A549 (cell line): Measurements from ENCODE around the gene FCGR2B. TPM values are rescaled to one million over a fixed set of nuclear protein-coding genes. Genes with fewer than 3 reads are reported as not detected.
"Not testable (repeated sequence)": the region's sequence is repeated elsewhere in the genome, so short reads cannot be mapped to it uniquely, and the experiment has no call there.

ENCODE experiments used
- ATAC-seq, 2 experiments: fragments of 200-7000 bp in 1 of 2; fragments of >200 bp in 1 of 2; cut with Nextera tagmentation in 1 of 2; cut with Tn5 transposase in 1 of 2; 3 replicates each; pipeline versions ENCODE4 v1.8.0 to v1.9.1; 2018 to 2020; ENCODE audit warnings: mild to moderate bottlenecking in 1 of 2, moderate library complexity in 1 of 2
- CTCF ChIA-PET: fragments of 300-600 bp; sonication (Branson Sonifier 250); formaldehyde crosslinking; extraction: SDS; loops from one replicate; lab custom pipeline; 2021; ENCODE audit warnings: antibody characterized with exemption, inconsistent platforms; lab: Yijun Ruan, JAX
- POLR2A ChIA-PET: fragments of 350-600 bp; formaldehyde crosslinking; extraction: SDS; loops from one replicate; lab custom pipeline; 2021; ENCODE audit warnings: antibody characterized with exemption, inconsistent platforms; lab: Yijun Ruan, JAX
- DNase-seq, 2 experiments: peaks; one replicate each; pipeline versions ENCODE4 v3.0.0 to v3.0.0-alpha.2; 2011 to 2016; ENCODE audit warnings: low read depth in 1 of 2, low spot score in 1 of 2
- FAIRE-seq: peaks from 2 replicates; lab custom pipeline; 2011; peaks lifted over from hg19 to GRCh38; lab: Jason Lieb, UNC
- H3K27ac ChIP-seq, 2 experiments: fragments of >200 bp; sonication (Bioruptor Twin); formaldehyde crosslinking; 3 replicates each; pipeline ENCODE4 v1.5.1; 2016 to 2017
- H3K4me1 ChIP-seq: fragments of >200 bp; sonication (Bioruptor Twin); formaldehyde crosslinking; 3 replicates; pipeline ENCODE4 v1.6.1; 2016
- H3K4me2 ChIP-seq: fragments of >200 bp; sonication (Bioruptor Twin); formaldehyde crosslinking; 3 replicates; pipeline ENCODE4 v1.6.1; 2016
- H3K4me3 ChIP-seq: fragments of >200 bp; sonication (Bioruptor Twin); formaldehyde crosslinking; 3 replicates; pipeline ENCODE4 v1.5.1; 2016
- H3K9me3 ChIP-seq: fragments of >200 bp; sonication (Bioruptor Twin); formaldehyde crosslinking; 3 replicates; pipeline ENCODE4 v1.6.1; 2016
- BHLHE40 ChIP-seq: IDR thresholded peaks from 2 replicates; pipeline ENCODE4 v1.6.1; 2012; ENCODE audit warnings: low read depth, low read length, inconsistent platforms
- CEBPB ChIP-seq, 2 experiments: fragments of >200 bp in 1 of 2; sonication (Bioruptor Twin) in 1 of 2; formaldehyde crosslinking in 1 of 2; IDR thresholded peaks; 2 replicates each; pipeline ENCODE4 v1.6.1; 2012 to 2016
- CHD2 ChIP-seq: fragments of 150-350 bp; IDR thresholded peaks from 2 replicates; pipeline ENCODE4 v1.6.1; 2014; ENCODE audit warnings: low read length; ENCODE audit not compliant: partially characterized antibody
- CHD4 ChIP-seq: fragments of 200-600 bp; sonication (generic); IDR thresholded peaks from 2 replicates; pipeline ENCODE4 v1.6.1; 2016; ENCODE audit warnings: antibody characterized with exemption, mild to moderate bottlenecking, borderline replicate concordance
- ELK1 ChIP-seq: fragments of 150-350 bp; IDR thresholded peaks from 2 replicates; pipeline ENCODE4 v1.6.1; 2014; ENCODE audit warnings: low read depth, mild to moderate bottlenecking, low read length
- FOSL2 ChIP-seq, 2 experiments: fragments of 450-650 bp in 1 of 2; fragments of >200 bp in 1 of 2; sonication (Bioruptor Twin) in 1 of 2; formaldehyde crosslinking; IDR thresholded peaks; 2 replicates each; pipeline versions ENCODE4 v1.5.0 to v1.6.1; 2016 to 2020; ENCODE audit warnings: mild to moderate bottlenecking in 1 of 2, moderate library complexity in 1 of 2
- GATA3 ChIP-seq: IDR thresholded peaks from 2 replicates; pipeline ENCODE4 v1.6.1; 2012; ENCODE audit warnings: borderline replicate concordance
- HOXA7 ChIP-seq: fragments of 250-450 bp; sonication (Bioruptor Pico); IDR thresholded peaks from 2 replicates; pipeline ENCODE4 v1.5.0; 2020; ENCODE audit warnings: mild to moderate bottlenecking, moderate library complexity
- HOXB13 ChIP-seq: fragments of 250-450 bp; sonication (Bioruptor Pico); IDR thresholded peaks from 2 replicates; pipeline ENCODE4 v1.5.0; 2020; ENCODE audit warnings: low read depth, mild to moderate bottlenecking, moderate library complexity
- MAFK ChIP-seq: fragments of 450-650 bp; IDR thresholded peaks from 2 replicates; pipeline ENCODE4 v1.6.1; 2014; ENCODE audit not compliant: partially characterized antibody
- PHF8 ChIP-seq: fragments of 200-600 bp; sonication (generic); IDR thresholded peaks from 2 replicates; pipeline ENCODE4 v1.6.1; 2016; ENCODE audit warnings: low read depth, mild to moderate bottlenecking, antibody characterized with exemption, moderate library complexity, borderline replicate concordance
- POLR2A ChIP-seq: IDR thresholded peaks from 2 replicates; pipeline ENCODE4 v1.6.1; 2012; ENCODE audit warnings: mild to moderate bottlenecking, low read length
- SMC3 ChIP-seq: fragments of >200 bp; sonication (Bioruptor Twin); formaldehyde crosslinking; IDR thresholded peaks from 3 replicates; pipeline ENCODE4 v1.6.1; 2018; ENCODE audit warnings: inconsistent platforms
- ZC3H11A ChIP-seq: fragments of 450-650 bp; IDR thresholded peaks from 2 replicates; pipeline ENCODE4 v1.6.1; 2014; ENCODE audit warnings: antibody characterized with exemption, mild to moderate bottlenecking
- WGBS: methylation state at CpG from one replicate; pipeline ENCODE4 v1.1.6; 2017; ENCODE audit errors: missing lambda C conversion rate; 5-methylcytosine and 5-hydroxymethylcytosine counted together
- polyA plus RNA-seq, 4 experiments: library from polyadenylated mRNA; depleted of rRNA in 3 of 4; stranded (reverse); fragments of >200 nt; fragmentation: RNase III in 1 of 4; extraction: RNeasy Plus Mini Kit Qiagen cat#74134 plus additional on column Dnase treatment in 1 of 4; gene quantifications; 2 replicates in 3 of 4; 3 replicates in 1 of 4; pipeline ENCODE4 v1.2.3, GENCODE V29; 2011 to 2017
- TF ChIP-seq, protein P1 (sequence below): IDR thresholded peaks from 2 replicates; pipeline ENCODE4 v1.6.1; 2012

The FCGR2B gene
- polyA plus RNA-seq, 2 of the 4 experiments (the other 2 are of a cell fraction), result not detected

- DNase-seq (no peak), ATAC-seq (no peak), FAIRE-seq (no peak)
- Histone ChIP-seq H3K4me3 (no peak overlapping the region), H3K9me3 (no peaks in the 10 kb centered on the region), H3K27ac (no peak overlapping the region), H3K4me2 (no peak overlapping the region), H3K4me1 (no peaks in the 10 kb centered on the region)
- WGBS, result 67% methylated on average over 3 of the region's 3 CpGs
- ChIA-PET CTCF (interaction anchor here (0.6 to 1.9 kb wide), 4 partner anchors 9 to 46 kb away, joined by 3 to 7 read pairs (median 3); no protein-coding TSS in a partner anchor), POLR2A (interaction anchor here (1.0 kb wide), 1 partner anchor 35 kb away, joined by 3 read pairs; no protein-coding TSS in a partner anchor)
- TF ChIP-seq HOXA7 (CRISPR knock-in tag), result no peak
- no peak for TF ChIP-seq HOXB13 (CRISPR knock-in tag)
- TF ChIP-seq MAFK, result no peak
- TF ChIP-seq SMC3, result no peak
- TF ChIP-seq POLR2A, result no peak
- no peak for TF ChIP-seq ELK1
- no peak for TF ChIP-seq GATA3
- no peak for TF ChIP-seq PHF8
- TF ChIP-seq ZC3H11A, result no peak
These were observed 28.9 kb downstream of the FCGR2B start for GRCh38 chr1:161691846-161692245.

- H3K4me2 ChIP-seq, FAIRE-seq, DNase-seq, POLR2A ChIA-PET, H3K27ac ChIP-seq, H3K4me3 ChIP-seq, ATAC-seq, H3K9me3 ChIP-seq, H3K4me1 ChIP-seq: not testable (repeated sequence)
- CTCF ChIA-PET, result interaction anchor here (1.9 kb wide), 1 partner anchor 45 kb away, joined by 7 read pairs; no protein-coding TSS in a partner anchor
- WGBS, result 68% methylated on average over 11 of the region's 14 CpGs
These were observed 30.2 kb downstream of the FCGR2B start for GRCh38 chr1:161693020-161693712.

DNA sequence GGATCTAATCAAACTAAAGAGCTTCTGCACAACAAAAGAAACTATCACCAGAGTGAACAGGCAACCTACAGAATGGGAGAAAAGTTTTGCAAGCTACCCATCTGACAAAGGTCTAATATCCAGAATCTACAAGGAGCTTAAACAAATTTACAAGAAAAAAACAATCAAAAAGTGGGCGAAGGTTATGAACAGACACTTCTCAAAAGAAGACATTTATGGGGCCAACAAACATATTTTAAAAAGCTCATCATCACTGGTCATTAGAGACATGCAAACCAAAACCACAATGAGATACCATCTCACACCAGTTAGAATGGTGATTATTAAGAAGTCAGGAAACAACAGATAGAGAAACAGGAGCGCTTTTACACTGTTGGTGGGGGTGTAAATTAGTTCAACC lies 35.4 kb downstream of the FCGR2B start:
- FAIRE-seq, ATAC-seq, POLR2A ChIA-PET, DNase-seq, H3K27ac ChIP-seq, H3K4me2 ChIP-seq, CTCF ChIA-PET, H3K9me3 ChIP-seq, H3K4me3 ChIP-seq: not testable (repeated sequence)
- peaks cover 15% of the 10 kb centered on the region; the same call in 2 of the 3 replicates for H3K4me1 ChIP-seq
- WGBS, result 65% methylated on average over 2 of the region's 2 CpGs

GRCh38 chr1:161702250-161702649 lies 39.3 kb downstream of the FCGR2B start:
- FAIRE-seq, result peak; percentile 76
- peak; percentile 96 to 99 for ATAC-seq
- WGBS, result 3% methylated on average over 7 of the region's 8 CpGs
- Histone ChIP-seq H3K9me3 (no peaks in the 10 kb centered on the region), H3K4me2 (peak overlapping the region; percentile 53), H3K4me3 (no peak overlapping the region), H3K27ac (peak overlapping the region; percentile 42 to 68; a peak in 5 of 6 replicates), H3K4me1 (peaks cover 15% of the 10 kb centered on the region; the same call in 2 of the 3 replicates)
- POLR2A ChIA-PET, result interaction anchor here (1.2 kb wide), 1 partner anchor 25 kb away, joined by 3 read pairs; no protein-coding TSS in a partner anchor
- peak; percentile 15 to 94 for DNase-seq
- CTCF ChIA-PET, result no interaction called here
- TF ChIP-seq BHLHE40 (no peak), CEBPB (IDR thresholded peaks at IDR 0.05) (peak in 1 of 2 experiments; percentile 40; a peak in 1 of 4 replicates), CHD2 (no peak), MAFK (peak; percentile 75), POLR2A (no peak), ZC3H11A (no peak), CHD4 (0 out of 2 replicates have a peak, but pooled peaks have one; percentile 61), PHF8 (no peak), FOSL2 (IDR thresholded peaks at IDR 0.05) (no peak), FOSL2 (CRISPR knock-in tag; IDR thresholded peaks at IDR 0.05) (peak; percentile 31; the same call in 1 of the 2 replicates)
- TF ChIP-seq, protein P1, sequence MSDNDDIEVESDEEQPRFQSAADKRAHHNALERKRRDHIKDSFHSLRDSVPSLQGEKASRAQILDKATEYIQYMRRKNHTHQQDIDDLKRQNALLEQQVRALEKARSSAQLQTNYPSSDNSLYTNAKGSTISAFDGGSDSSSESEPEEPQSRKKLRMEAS, result peak; percentile 36; the same call in 1 of the 2 replicates
